ENCODE results near the gene MBNL3. TPM values are rescaled to one million over a fixed set of nuclear protein-coding genes. Genes with fewer than 3 reads are reported as not detected.

The MBNL3 gene
- total and polyA plus RNA-seq, 2 donors, result 11.5 to 44.1 TPM

DNA sequence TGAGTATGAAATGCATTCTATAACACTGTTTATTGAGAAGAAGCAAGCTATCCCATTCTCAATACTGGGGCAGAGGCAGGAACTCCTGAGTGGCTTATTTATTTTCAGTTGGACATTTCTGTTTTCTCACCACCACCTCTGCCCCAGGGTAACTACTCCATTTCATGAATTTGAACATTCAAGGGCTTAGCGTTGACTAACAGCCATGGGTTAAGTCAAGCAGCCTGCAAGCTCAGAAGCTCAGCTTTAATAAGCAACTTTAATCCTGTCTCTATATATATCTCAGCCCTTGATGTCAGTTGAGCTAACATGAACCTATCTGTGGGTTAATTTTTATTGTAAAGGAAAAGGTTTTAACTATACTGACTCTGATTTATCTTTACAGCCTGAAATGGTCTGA is 93.8 kb downstream of the MBNL3 start:
- WGBS, result 25% methylated on average over 1 of the region's 1 CpG
- H3K4me3 ChIP-seq (ENCODE audit: low read depth, low read length), result no peak overlapping the region

GRCh38 chrX:132394591-132394990 is 94.2 kb downstream of the MBNL3 start:
- no peak for DNase-seq (ENCODE audit: extremely low spot score)
- H3K4me3 ChIP-seq (ENCODE audit: low read depth, low read length), result no peak overlapping the region
- no peaks in the 10 kb centered on the region for H3K36me3 ChIP-seq (ENCODE audit: insufficient read depth)
- H3K27ac ChIP-seq (ENCODE audit: low read depth), result no peak overlapping the region
- no peaks in the 10 kb centered on the region for H3K4me1 ChIP-seq (ENCODE audit: insufficient read depth)

More for the DNA sequence above, 93.8 kb downstream of the MBNL3 start:
- H3K36me3 ChIP-seq (ENCODE audit: insufficient read depth), result no peaks in the 10 kb centered on the region
- no peak overlapping the region for H3K27ac ChIP-seq (ENCODE audit: low read depth)
- H3K4me1 ChIP-seq (ENCODE audit: insufficient read depth), result no peaks in the 10 kb centered on the region
- DNase-seq (ENCODE audit: extremely low spot score), result no peak

GRCh38 chrX:132393992-132394391 is 94.8 kb downstream of the MBNL3 start:
- Histone ChIP-seq H3K4me3 (ENCODE audit: low read depth, low read length) (no peak overlapping the region), H3K36me3 (ENCODE audit: insufficient read depth) (no peaks in the 10 kb centered on the region), H3K27ac (ENCODE audit: low read depth) (no peak overlapping the region), H3K4me1 (ENCODE audit: insufficient read depth) (no peaks in the 10 kb centered on the region)
- DNase-seq (ENCODE audit: extremely low spot score), result no peak
- 76% methylated on average over 4 of the region's 4 CpGs for WGBS

- DNase-seq (ENCODE audit: extremely low spot score), result no peak
- WGBS, result 98% methylated on average over 1 of the region's 1 CpG
- H3K27ac ChIP-seq (ENCODE audit: low read depth), result no peak overlapping the region
- no peaks in the 10 kb centered on the region for H3K4me1 ChIP-seq (ENCODE audit: insufficient read depth)
- H3K4me3 ChIP-seq (ENCODE audit: low read depth, low read length), result no peak overlapping the region
- H3K36me3 ChIP-seq (ENCODE audit: insufficient read depth), result no peaks in the 10 kb centered on the region
These were observed 95.4 kb downstream of the MBNL3 start for GRCh38 chrX:132393485-132393884.

DNA sequence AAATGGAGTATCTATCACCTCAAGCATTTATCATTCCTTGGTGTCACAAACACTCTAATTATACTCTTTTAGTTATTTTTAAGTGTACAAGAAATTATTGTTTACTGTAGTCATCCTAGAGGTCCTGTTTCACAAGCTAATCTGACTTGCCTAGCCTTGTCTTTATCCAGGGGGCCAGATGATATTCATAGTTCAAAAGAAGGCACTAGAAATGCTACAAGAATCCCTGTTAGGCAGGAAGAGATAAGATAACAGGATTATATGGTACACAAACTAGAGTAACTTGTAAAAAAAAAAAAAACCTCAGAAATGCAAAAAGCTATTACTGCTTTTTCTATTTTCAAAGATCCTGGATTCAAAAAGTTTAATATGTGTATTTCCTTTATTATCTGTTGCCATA is 95.8 kb downstream of the MBNL3 start:
- no peak overlapping the region for H3K4me3 ChIP-seq (ENCODE audit: low read depth, low read length)
- DNase-seq (ENCODE audit: extremely low spot score), result no peak
- H3K4me1 ChIP-seq (ENCODE audit: insufficient read depth), result no peaks in the 10 kb centered on the region
- H3K36me3 ChIP-seq (ENCODE audit: insufficient read depth), result no peaks in the 10 kb centered on the region
- no peak overlapping the region for H3K27ac ChIP-seq (ENCODE audit: low read depth)

GRCh38 chrX:132390792-132391191 is 98.0 kb downstream of the MBNL3 start:
- Histone ChIP-seq H3K4me1 (ENCODE audit: insufficient read depth) (no peaks in the 10 kb centered on the region), H3K27ac (ENCODE audit: low read depth) (no peak overlapping the region), H3K36me3 (ENCODE audit: insufficient read depth) (no peaks in the 10 kb centered on the region), H3K4me3 (ENCODE audit: low read depth, low read length) (no peak overlapping the region)
- no peak for DNase-seq (ENCODE audit: extremely low spot score)
- WGBS, result 91% methylated on average over 9 of the region's 9 CpGs

GRCh38 chrX:132389480-132389879 is 99.4 kb downstream of the MBNL3 start:
- no peak for DNase-seq (ENCODE audit: extremely low spot score)
- Histone ChIP-seq H3K36me3 (ENCODE audit: insufficient read depth) (no peaks in the 10 kb centered on the region), H3K4me3 (ENCODE audit: low read depth, low read length) (no peak overlapping the region), H3K4me1 (ENCODE audit: insufficient read depth) (no peaks in the 10 kb centered on the region), H3K27ac (ENCODE audit: low read depth) (no peak overlapping the region)
- 69% methylated on average over 2 of the region's 2 CpGs for WGBS

GRCh38 chrX:132388371-132388770 is 100.5 kb downstream of the MBNL3 start:
- WGBS, result 49% methylated on average over 3 of the region's 3 CpGs

GRCh38 chrX:132384301-132384700 is 104.5 kb downstream of the MBNL3 start:
- H3K27ac ChIP-seq (ENCODE audit: low read depth), result no peak overlapping the region
- H3K36me3 ChIP-seq (ENCODE audit: insufficient read depth), result no peaks in the 10 kb centered on the region
- no peak for DNase-seq (ENCODE audit: extremely low spot score)
- 86% methylated on average over 2 of the region's 2 CpGs for WGBS
- no peaks in the 10 kb centered on the region for H3K4me1 ChIP-seq (ENCODE audit: insufficient read depth)
- no peak overlapping the region for H3K4me3 ChIP-seq (ENCODE audit: low read depth, low read length)

More at GRCh38 chrX:132388371-132388770, 100.5 kb downstream of the MBNL3 start:
- no peaks in the 10 kb centered on the region for H3K4me1 ChIP-seq (ENCODE audit: insufficient read depth)
- H3K36me3 ChIP-seq (ENCODE audit: insufficient read depth), result no peaks in the 10 kb centered on the region
- H3K27ac ChIP-seq (ENCODE audit: low read depth), result no peak overlapping the region
- no peak overlapping the region for H3K4me3 ChIP-seq (ENCODE audit: low read depth, low read length)
- DNase-seq (ENCODE audit: extremely low spot score), result no peak

DNA sequence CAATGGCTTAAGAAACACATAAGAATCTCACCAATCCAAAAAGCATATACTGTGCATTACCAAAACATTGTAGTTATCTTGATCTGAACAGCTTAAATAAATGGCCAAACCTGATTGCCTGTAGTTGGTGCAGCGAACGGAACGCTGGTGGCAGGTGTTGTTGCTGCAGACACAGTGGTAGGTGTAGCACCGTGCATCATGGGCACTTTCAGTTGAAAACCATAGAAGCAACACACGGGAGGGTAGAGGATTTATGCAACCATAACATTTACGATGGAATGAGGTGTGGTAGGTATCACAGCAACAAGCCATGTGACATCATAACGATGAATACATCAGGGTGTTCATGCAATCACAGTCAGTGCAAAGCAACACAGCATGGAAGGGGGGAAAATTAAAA is 106.8 kb downstream of the MBNL3 start:
- no peak for DNase-seq (ENCODE audit: extremely low spot score)
- H3K4me3 ChIP-seq (ENCODE audit: low read depth, low read length), result no peak overlapping the region
- H3K36me3 ChIP-seq (ENCODE audit: insufficient read depth), result no peaks in the 10 kb centered on the region
- 95% methylated on average over 7 of the region's 7 CpGs for WGBS
- no peaks in the 10 kb centered on the region for H3K4me1 ChIP-seq (ENCODE audit: insufficient read depth)
- H3K27ac ChIP-seq (ENCODE audit: low read depth), result no peak overlapping the region

DNA sequence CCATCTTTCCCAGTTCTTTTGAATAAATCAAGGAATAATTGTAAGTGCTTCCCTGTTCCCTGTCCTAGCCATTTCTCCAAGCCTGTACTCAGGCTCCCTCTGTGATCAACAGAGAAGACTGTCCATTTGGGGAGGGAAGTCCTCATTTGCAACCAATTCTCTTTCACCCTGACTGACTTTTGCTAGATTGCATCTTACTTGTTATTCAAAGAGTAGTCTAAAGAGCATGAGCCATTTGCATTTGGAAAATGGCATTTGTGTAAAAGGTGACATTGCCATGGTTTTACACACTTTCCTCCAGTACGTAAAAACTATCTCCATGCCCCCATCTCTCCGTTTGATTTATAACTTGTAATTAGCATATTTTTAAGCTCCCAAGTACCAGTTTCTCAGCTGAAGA is 110.6 kb downstream of the MBNL3 start:
- no peak for DNase-seq (ENCODE audit: extremely low spot score)
- no peaks in the 10 kb centered on the region for H3K36me3 ChIP-seq (ENCODE audit: insufficient read depth)
- 96% methylated on average over 2 of the region's 2 CpGs for WGBS
- H3K4me3 ChIP-seq (ENCODE audit: low read depth, low read length), result no peak overlapping the region
- H3K4me1 ChIP-seq (ENCODE audit: insufficient read depth), result no peaks in the 10 kb centered on the region
- no peak overlapping the region for H3K27ac ChIP-seq (ENCODE audit: low read depth)

- H3K4me3 ChIP-seq (ENCODE audit: low read depth, low read length), result no peak overlapping the region
- no peak overlapping the region for H3K27ac ChIP-seq (ENCODE audit: low read depth)
- no peak for DNase-seq (ENCODE audit: extremely low spot score)
- H3K4me1 ChIP-seq (ENCODE audit: insufficient read depth), result no peaks in the 10 kb centered on the region
- no peaks in the 10 kb centered on the region for H3K36me3 ChIP-seq (ENCODE audit: insufficient read depth)
- 50% methylated on average over 2 of the region's 2 CpGs for WGBS
These were observed 112.9 kb downstream of the MBNL3 start for GRCh38 chrX:132375941-132376340.

DNA sequence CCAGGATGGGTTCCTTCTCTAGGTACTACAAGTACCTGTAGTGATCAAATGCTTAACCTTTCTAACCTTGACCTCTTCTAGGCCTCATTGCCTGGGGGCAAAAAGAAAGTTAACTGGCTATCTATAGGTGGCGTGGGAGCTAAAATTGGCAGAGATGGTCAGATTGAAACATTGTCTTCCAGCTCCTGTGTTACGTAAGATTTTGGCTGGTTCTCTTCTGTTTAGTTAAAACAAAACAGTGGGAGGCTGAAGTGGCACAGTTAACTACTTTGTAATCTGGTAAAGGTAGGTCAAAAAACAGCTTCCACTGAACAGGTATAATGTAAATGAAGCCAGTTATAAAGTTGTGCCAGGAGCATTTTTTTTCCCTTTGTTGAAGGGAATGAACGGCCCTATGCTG is 115.2 kb downstream of the MBNL3 start:
- Histone ChIP-seq H3K4me3 (ENCODE audit: low read depth, low read length) (no peak overlapping the region), H3K36me3 (ENCODE audit: insufficient read depth) (no peaks in the 10 kb centered on the region), H3K27ac (ENCODE audit: low read depth) (no peak overlapping the region), H3K4me1 (ENCODE audit: insufficient read depth) (no peaks in the 10 kb centered on the region)
- 68% methylated on average over 3 of the region's 3 CpGs for WGBS
- no peak for DNase-seq (ENCODE audit: extremely low spot score)

GRCh38 chrX:132369617-132370326 is 119.1 kb downstream of the MBNL3 start:
- 68% methylated on average over 2 of the region's 2 CpGs for WGBS
- Histone ChIP-seq H3K4me3 (ENCODE audit: low read depth, low read length) (no peak overlapping the region), H3K27ac (ENCODE audit: low read depth) (no peak overlapping the region), H3K4me1 (ENCODE audit: insufficient read depth) (no peaks in the 10 kb centered on the region), H3K36me3 (ENCODE audit: insufficient read depth) (no peaks in the 10 kb centered on the region)
- no peak for DNase-seq (ENCODE audit: extremely low spot score)

GRCh38 chrX:132367984-132368383 is 120.9 kb downstream of the MBNL3 start:
- DNase-seq (ENCODE audit: extremely low spot score), result no peak
- Histone ChIP-seq H3K27ac (ENCODE audit: low read depth) (no peak overlapping the region), H3K36me3 (ENCODE audit: insufficient read depth) (no peaks in the 10 kb centered on the region), H3K4me3 (ENCODE audit: low read depth, low read length) (no peak overlapping the region), H3K4me1 (ENCODE audit: insufficient read depth) (no peaks in the 10 kb centered on the region)
